ENCODE data around the gene SSRP1. TPM values are rescaled to one million over a fixed set of nuclear protein-coding genes. Genes with fewer than 3 reads are reported as not detected.

The SSRP1 gene
- total and polyA plus RNA-seq, 2 of the 4 experiments (the other 2 are of a cell fraction) = 106 to 146 TPM

- peaks cover 2% of the 10 kb centered on the region; the same call in 1 of the 2 replicates for H3K4me1 ChIP-seq (ENCODE audit: control insufficient read depth, insufficient read depth, low read length)
- H3K23ac ChIP-seq (ENCODE audit: low read depth, low read length) = no peak overlapping the region
- no peak for TF ChIP-seq MAZ (IDR thresholded peaks at IDR 0.05; ENCODE audit: borderline replicate concordance, low read depth, low read length)
- no peak for TF ChIP-seq RAD21 (IDR thresholded peaks at IDR 0.05; ENCODE audit: low read length)
- no peak for TF ChIP-seq FOS (IDR thresholded peaks at IDR 0.05; ENCODE audit: low read depth, low read length)
- TF ChIP-seq NFE2L2 (IDR thresholded peaks at IDR 0.05; ENCODE audit: low read depth, low read length) = no peak
- TF ChIP-seq CHD1 (IDR thresholded peaks at IDR 0.05; ENCODE audit: low read depth, low read length) = no peak
- no peak for TF ChIP-seq SMC3 (IDR thresholded peaks at IDR 0.05; ENCODE audit: low read depth, low read length)
- no peak for TF ChIP-seq POLR2A (IDR thresholded peaks at IDR 0.05; ENCODE audit: low read depth, low read length)
- TF ChIP-seq, protein P1, sequence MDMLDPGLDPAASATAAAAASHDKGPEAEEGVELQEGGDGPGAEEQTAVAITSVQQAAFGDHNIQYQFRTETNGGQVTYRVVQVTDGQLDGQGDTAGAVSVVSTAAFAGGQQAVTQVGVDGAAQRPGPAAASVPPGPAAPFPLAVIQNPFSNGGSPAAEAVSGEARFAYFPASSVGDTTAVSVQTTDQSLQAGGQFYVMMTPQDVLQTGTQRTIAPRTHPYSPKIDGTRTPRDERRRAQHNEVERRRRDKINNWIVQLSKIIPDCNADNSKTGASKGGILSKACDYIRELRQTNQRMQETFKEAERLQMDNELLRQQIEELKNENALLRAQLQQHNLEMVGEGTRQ (IDR thresholded peaks at IDR 0.05; ENCODE audit: low read depth, low read length) = no peak
- TF ChIP-seq CEBPB (IDR thresholded peaks at IDR 0.05; ENCODE audit: low read depth, low read length) = no peak
- TF ChIP-seq, protein P2, sequence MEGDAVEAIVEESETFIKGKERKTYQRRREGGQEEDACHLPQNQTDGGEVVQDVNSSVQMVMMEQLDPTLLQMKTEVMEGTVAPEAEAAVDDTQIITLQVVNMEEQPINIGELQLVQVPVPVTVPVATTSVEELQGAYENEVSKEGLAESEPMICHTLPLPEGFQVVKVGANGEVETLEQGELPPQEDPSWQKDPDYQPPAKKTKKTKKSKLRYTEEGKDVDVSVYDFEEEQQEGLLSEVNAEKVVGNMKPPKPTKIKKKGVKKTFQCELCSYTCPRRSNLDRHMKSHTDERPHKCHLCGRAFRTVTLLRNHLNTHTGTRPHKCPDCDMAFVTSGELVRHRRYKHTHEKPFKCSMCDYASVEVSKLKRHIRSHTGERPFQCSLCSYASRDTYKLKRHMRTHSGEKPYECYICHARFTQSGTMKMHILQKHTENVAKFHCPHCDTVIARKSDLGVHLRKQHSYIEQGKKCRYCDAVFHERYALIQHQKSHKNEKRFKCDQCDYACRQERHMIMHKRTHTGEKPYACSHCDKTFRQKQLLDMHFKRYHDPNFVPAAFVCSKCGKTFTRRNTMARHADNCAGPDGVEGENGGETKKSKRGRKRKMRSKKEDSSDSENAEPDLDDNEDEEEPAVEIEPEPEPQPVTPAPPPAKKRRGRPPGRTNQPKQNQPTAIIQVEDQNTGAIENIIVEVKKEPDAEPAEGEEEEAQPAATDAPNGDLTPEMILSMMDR (conservative IDR thresholded peaks at IDR 0.05; ENCODE audit: low read depth, low read length) = no peak
- no peak for TF ChIP-seq RFX5 (IDR thresholded peaks at IDR 0.05; ENCODE audit: low read depth, low read length)
- TF ChIP-seq BHLHE40 (IDR thresholded peaks at IDR 0.05; ENCODE audit: low read depth, low read length) = no peak
- no peak for TF ChIP-seq MAFK (IDR thresholded peaks at IDR 0.05; ENCODE audit: low read depth, low read length)
- TF ChIP-seq RCOR1 (IDR thresholded peaks at IDR 0.05; ENCODE audit: insufficient replicate concordance, low read length) = no peak
- TF ChIP-seq MXI1 (IDR thresholded peaks at IDR 0.05; ENCODE audit: borderline replicate concordance, low read depth, low read length) = no peak
- TF ChIP-seq ELK1 (IDR thresholded peaks at IDR 0.05; ENCODE audit: borderline replicate concordance, low read depth, low read length) = no peak
- no peak overlapping the region for H3K4ac ChIP-seq (ENCODE audit: low read depth, low read length)
- H3K4me3 ChIP-seq (ENCODE audit: insufficient read depth, low read depth, low read length) = no peak overlapping the region
- H3K9ac ChIP-seq (ENCODE audit: low read depth, low read length) = no peak overlapping the region
- no peaks in the 10 kb centered on the region for H3K9me1 ChIP-seq (ENCODE audit: insufficient read depth, low read length)
- no peak overlapping the region for H3K27ac ChIP-seq (ENCODE audit: insufficient read depth, low read length)
- H4K8ac ChIP-seq (ENCODE audit: low read depth in 2 of 2, low read length in 2 of 2) = no peak overlapping the region
- H4K5ac ChIP-seq (ENCODE audit: low read depth, low read length) = no peak overlapping the region
- H2BK5ac ChIP-seq (ENCODE audit: low read depth, low read length, poor library complexity, severe bottlenecking) = no peak overlapping the region
- H3K14ac ChIP-seq (replicated peaks; ENCODE audit: low read depth, low read length) = no peak overlapping the region
- no peak overlapping the region for H3K56ac ChIP-seq (ENCODE audit: extremely low read depth, insufficient read depth, low read length)
- ATAC-seq (ENCODE audit: low read depth) = no peak
- POLR2A ChIA-PET (ENCODE audit: unreplicated experiment) = no interaction called here
- H4K20me1 ChIP-seq (ENCODE audit: insufficient read depth, low read length) = no peaks in the 10 kb centered on the region
- H3K27me3 ChIP-seq (ENCODE audit: control insufficient read depth, insufficient read depth, low read length) = peaks cover 32% of the 10 kb centered on the region
- no peak overlapping the region for H2AFZ ChIP-seq (replicated peaks; ENCODE audit: low read length, poor library complexity)
- intact Hi-C loops (cut with micrococcal nuclease) (loop anchor here (5.0 kb wide), 1 partner anchor 512 kb away; no protein-coding TSS in a partner anchor), in situ Hi-C loops (cut with MboI; ENCODE audit: low sequenced_read_pairs) (loop anchor here (25.0 kb wide), 1 partner anchor 517 kb away; no protein-coding TSS in a partner anchor), dilution Hi-C loops (cut with HindIII; ENCODE audit: low sequenced_read_pairs, unreplicated experiment) (no loop called here)
- H3K4me2 ChIP-seq (ENCODE audit: low read depth, low read length) = no peak overlapping the region
- H2BK120ac ChIP-seq (ENCODE audit: low read depth, low read length) = no peak overlapping the region
- H3K9me3 ChIP-seq (ENCODE audit: control insufficient read depth, insufficient read depth, low read length) = peaks cover 5% of the 10 kb centered on the region; the same call in 1 of the 2 replicates
- whole genome bisulfite sequencing, 2 experiments (ENCODE audit: extremely low coverage in 2 of 2, insufficient read length in 1 of 2) = 20% methylated on average over 1 of the region's 4 CpGs; no CpG with 5 or more reads in 1 of the 2 experiments
- H4K91ac ChIP-seq (ENCODE audit: insufficient read depth, low read depth, low read length) = no peak overlapping the region
- no peaks in the 10 kb centered on the region for H3K36me3 ChIP-seq (ENCODE audit: control insufficient read depth, insufficient read depth, low read length)
- H2BK15ac ChIP-seq (ENCODE audit: low read depth, low read length) = no peak overlapping the region
- CTCF ChIA-PET = no interaction called here
- no TSS peak for BruUV-seq (replicated peaks)
- no peak for DNase-seq
- H2AK5ac ChIP-seq (ENCODE audit: low read depth, low read length) = no peak overlapping the region
- H3K18ac ChIP-seq (ENCODE audit: low read depth, low read length) = no peak overlapping the region
- no peak overlapping the region for H2AK9ac ChIP-seq (replicated peaks; ENCODE audit: low read depth, low read length, poor library complexity)
- no peak overlapping the region for H2BK20ac ChIP-seq (ENCODE audit: low read depth, low read length)
- H3K79me1 ChIP-seq (ENCODE audit: low read depth in 1 of 2, low read length in 2 of 2) = no peaks in the 10 kb centered on the region
Measured at GRCh38 chr11:57353852-57354251, 18.2 kb upstream of the SSRP1 start.
